Muscle of back (tissue), 11 donors: ENCODE measurements around the gene CDH4. TPM values are rescaled to one million over a fixed set of nuclear protein-coding genes. Genes with fewer than 3 reads are reported as not detected.
A peak's percentile ranks its signal among the peaks of the same experiment; 100 is the strongest.

Experiments
- DNase-seq, 3 donors: peaks; one replicate each; pipeline versions ENCODE4 v3.0.0 to v3.0.0-alpha.2; 2013
- polyA plus RNA-seq, 10 donors: library from polyadenylated mRNA; unstranded; fragments of 120-200 nt; gene quantifications; one replicate each; pipeline ENCODE4 v1.2.1, GENCODE V29; 2013; ENCODE audit not compliant: insufficient read length in 10 of 10

Gene CDH4
- polyA plus RNA-seq, 10 donors: 0.74 to 2.0 (median 1.1) TPM

GRCh38 chr20:61684583-61685235, 432.6 kb downstream of the CDH4 start:
- DNase-seq: no peak

DNA sequence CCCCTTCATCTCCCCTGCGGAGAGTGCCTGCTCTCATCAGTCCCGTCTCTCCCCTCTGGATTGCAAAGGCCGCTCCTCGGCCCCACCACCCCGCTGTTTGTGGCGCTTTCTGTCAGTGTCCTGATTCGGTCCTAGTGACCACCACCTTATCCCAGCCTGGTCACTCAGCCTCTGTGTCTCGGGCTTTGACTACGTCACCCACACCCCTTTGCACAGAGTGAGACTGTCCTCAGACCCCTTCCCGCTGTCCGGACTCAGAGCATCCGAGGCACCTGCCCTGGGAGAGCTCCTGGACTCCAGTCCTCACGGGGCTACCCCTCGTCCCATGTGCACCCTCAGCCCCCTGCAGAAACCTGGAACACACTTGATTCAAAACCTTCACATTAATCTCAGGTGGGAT, 433.4 kb downstream of the CDH4 start:
- DNase-seq: no peak

GRCh38 chr20:61686051-61686936, 434.2 kb downstream of the CDH4 start:
- peak in 1 of 3 donors; percentile 39 for DNase-seq

- DNase-seq: no peak
Measured at GRCh38 chr20:61688411-61688810, 436.4 kb downstream of the CDH4 start.

DNA sequence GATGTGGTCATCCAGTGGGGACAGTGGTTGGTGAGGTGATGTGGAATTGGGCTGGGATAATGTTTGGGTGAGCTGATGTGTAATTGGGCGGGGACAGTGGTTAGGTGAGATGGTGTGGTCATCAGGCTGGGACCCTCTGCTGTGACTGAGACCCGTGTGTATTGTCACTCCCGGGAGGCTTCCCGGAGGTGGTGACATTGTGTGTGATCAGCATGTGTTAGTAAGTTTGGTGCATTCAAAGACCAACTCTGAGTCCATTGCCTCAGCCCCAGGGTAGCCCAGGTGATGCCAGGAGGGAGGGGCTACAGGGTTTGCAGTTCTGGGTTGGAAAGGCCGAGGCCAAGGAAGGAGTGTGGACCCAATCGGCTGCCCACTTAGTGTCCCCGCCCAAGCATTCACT, 438.1 kb downstream of the CDH4 start:
- DNase-seq: no peak

DNA sequence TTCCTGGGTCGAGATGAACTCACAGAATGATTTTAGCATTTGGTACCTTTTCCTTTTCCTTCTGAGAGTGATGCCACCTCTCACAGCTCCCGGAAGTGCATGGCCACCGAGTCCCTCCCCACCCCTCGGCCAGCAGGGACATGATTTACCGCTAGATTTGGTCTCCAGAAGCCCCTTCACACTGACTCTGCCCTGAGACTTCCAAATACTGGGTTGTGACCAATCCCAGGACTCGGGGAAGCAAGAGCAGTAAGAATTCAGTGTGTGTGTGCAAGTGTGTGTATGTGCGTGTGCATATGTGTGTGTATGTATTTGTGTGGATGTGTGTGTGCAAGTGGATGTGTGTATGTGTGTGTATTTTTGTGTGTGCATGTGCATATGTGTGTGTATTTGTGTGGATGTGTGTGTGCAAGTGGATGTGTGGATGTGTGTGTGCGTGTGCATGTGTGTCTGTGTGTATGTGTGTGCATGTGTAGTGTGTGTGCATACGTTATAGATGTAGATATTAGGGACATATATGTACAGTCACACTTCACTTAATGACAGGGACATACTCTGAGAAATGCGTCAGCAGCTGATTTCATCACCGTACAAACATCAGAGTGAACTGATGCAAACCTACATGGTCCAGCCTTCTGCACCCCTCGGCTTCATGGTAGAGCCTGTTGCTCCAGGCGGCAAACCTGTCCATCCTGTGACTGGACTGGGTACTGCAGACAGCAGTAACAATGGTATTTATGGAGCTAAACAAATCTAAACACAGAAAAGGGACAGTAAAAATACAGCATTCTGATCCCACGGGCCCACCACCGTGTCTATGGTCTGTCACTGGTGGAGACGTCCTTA, 439.2 kb downstream of the CDH4 start:
- no peak for DNase-seq

GRCh38 chr20:61691978-61692377, 439.9 kb downstream of the CDH4 start:
- DNase-seq: no peak

DNA sequence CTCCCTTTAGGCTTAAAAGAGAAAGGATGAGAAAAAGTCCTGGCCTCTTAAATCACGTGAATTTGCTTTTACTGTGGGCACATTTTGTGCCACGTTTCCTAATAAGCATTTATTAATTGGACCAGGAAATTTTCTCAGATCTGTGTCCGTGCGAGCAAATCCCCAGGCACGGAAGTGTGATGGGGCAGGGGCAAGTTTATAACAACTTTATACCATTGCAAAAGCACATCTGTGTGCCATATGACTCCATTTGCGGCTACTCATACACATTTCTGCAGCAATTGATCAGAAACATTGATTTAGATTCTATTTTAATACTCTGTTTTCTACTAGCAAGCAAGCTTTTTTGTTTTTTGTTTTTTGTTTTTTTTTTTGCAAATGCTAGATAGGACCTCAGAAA, 440.4 kb downstream of the CDH4 start:
- DNase-seq: no peak

- DNase-seq: no peak
Measured at GRCh38 chr20:61693055-61693600, 441.1 kb downstream of the CDH4 start.

GRCh38 chr20:61694682-61695081, 442.6 kb downstream of the CDH4 start:
- DNase-seq: no peak

DNA sequence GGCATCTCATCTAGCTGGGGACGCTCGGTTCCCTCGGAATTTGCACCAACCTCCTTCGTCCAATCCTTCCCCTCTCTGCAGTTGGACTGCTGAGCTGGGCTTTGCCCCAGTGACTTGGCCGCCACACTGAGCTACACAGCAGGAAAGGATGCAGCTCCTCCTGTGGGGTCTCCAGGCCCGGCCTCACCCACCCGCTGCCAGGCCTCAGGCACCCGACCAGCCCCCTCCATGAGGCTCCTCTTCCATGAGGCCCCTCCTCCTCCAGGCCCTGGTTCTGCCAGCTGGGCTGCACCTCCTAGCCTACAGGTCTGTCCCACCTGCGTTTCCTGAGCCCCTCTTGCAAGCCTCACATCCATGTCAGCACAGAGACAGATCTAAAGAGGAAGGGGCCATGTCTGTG, 443.7 kb downstream of the CDH4 start:
- DNase-seq: no peak

- no peak for DNase-seq
Measured at GRCh38 chr20:61696181-61696735, 444.2 kb downstream of the CDH4 start.

DNA sequence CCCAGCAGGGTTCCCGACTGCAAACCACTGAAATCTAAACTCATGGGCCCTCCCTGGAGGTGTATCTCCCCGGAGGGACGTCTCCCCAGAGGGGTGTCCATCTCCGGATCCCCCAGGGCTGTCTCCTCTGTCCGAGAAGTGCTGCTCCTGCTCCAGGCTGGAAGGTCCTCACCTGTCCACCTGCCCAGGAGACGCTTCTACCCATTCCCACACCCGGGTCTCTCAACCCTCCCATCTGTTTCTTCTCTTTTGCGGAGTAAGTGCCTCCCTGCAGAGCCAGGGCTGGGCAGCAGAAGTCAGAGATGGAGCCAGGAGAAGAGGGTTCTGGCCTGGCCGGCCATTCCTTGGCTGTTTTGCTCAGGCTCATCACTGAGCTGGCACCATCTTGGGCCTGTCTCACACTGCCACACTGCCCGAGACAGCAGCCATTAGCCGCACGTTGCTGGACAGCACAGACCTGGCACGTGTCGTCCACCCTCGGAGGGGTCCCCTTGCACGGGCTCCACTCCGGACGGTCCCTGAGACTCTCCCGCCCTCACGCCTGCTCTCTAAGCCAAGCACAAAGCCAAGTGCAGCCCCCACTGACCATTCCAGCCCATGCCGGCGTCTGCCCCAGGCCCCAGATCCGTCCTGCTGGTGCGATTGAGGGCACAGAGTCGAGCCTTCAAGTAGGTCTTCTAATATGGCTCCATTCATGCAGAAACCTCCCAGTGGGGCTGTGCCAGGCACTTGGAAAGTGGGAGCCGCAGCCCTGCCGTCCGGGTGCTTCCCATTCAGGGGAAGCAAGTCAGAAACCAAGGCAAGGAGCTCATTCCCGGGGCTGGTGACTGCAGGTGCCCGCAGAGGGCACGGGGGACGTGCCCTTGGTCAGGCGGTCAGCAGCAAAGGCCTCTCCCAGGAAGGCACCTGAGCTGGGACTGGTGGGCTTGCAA, 445.9 kb downstream of the CDH4 start:
- DNase-seq: no peak

- no peak for DNase-seq
Measured at GRCh38 chr20:61698598-61699494, 446.8 kb downstream of the CDH4 start.

DNA sequence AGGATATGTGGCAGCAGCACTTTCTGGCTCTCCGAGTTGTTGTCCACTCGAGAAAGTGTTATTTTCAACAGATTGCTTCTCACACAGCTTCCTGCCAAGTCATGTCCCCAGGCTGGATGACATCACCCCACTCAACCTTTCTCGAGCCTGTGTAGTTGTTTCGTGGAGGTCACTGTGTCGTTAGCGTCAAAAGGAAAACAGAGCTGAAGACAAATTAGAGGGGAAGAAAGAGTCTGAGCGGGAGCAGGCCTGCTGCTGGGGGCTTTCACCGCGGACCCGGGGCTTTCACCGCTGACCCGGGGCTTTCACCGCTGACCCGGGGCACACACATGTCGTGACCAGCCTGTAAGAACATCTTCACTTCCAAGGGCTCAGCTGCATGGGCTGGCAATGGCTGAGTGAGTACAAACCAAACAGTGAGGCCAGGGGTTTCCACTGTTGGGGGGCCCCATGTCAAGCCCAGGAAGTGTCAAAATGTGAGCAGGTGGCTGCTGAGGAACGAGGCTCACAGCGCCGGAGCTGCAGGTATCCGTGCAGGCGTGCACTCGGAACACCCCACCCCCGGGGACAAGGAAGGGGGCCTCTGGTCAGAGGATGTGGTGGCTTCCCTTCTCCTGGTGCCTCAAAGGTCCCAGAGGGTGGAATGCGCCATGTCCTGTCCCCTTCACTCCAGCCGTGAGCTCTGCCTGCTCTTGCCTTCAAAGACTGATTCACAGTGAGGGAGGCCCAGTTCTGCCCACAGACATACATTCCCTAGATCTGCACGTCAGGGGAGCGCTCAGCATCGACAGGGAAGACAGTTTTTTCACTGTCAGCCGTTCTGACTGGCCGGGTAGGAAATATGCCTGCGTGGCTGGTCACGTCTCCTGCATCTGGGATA, 447.7 kb downstream of the CDH4 start:
- peak in 2 of 3 donors; percentile 31 to 53 for DNase-seq

GRCh38 chr20:61700595-61701140, 448.6 kb downstream of the CDH4 start:
- no peak for DNase-seq

GRCh38 chr20:61701401-61701800, 449.3 kb downstream of the CDH4 start:
- DNase-seq: no peak

- no peak for DNase-seq
Measured at GRCh38 chr20:61701802-61702201, 449.7 kb downstream of the CDH4 start.
